Heart right ventricle (tissue), 16 donors: ENCODE results near the gene ANXA6. TPM values are rescaled to one million over a fixed set of nuclear protein-coding genes. Genes with fewer than 3 reads are reported as not detected.
A peak's percentile ranks its signal among the peaks of the same experiment; 100 is the strongest.

ENCODE experiments used
- ATAC-seq, 8 donors: fragments of 200-7000 bp; cut with Tn5 transposase; one replicate each; pipeline ENCODE4 v1.9.1; 2020; ENCODE audit warnings: mild to moderate bottlenecking in 8 of 8, moderate library complexity in 8 of 8, moderate number of reproducible peaks in 1 of 8
- DNase-seq, 2 donors: peaks; one replicate each; pipeline ENCODE4 v3.0.0-alpha.2; 2020
- H3K27ac ChIP-seq, 10 donors: fragments of 200-600 bp; sonication (generic) in 2 of 10; one replicate each; pipeline versions ENCODE4 v1.5.0 to v1.8.0; 2020 to 2022; ENCODE audit warnings: mild to moderate bottlenecking in 3 of 10
- H3K27me3 ChIP-seq, 7 donors: fragments of 200-600 bp; one replicate each; pipeline ENCODE4 v1.8.0; 2021 to 2022; ENCODE audit warnings: mild to moderate bottlenecking in 2 of 7
- H3K36me3 ChIP-seq, 9 donors: fragments of 200-600 bp; sonication (generic) in 1 of 9; one replicate each; pipeline versions ENCODE4 v1.5.0 to v1.8.0; 2020 to 2022; ENCODE audit warnings: mild to moderate bottlenecking in 2 of 9
- H3K4me1 ChIP-seq, 9 donors: fragments of 200-600 bp; sonication (generic) in 1 of 9; one replicate each; pipeline versions ENCODE4 v1.5.0 to v1.8.0; 2020 to 2022; ENCODE audit warnings: mild to moderate bottlenecking in 4 of 9
- H3K4me3 ChIP-seq, 10 donors: fragments of 200-600 bp; sonication (generic) in 2 of 10; one replicate each; pipeline versions ENCODE4 v1.5.0 to v1.8.0; 2020 to 2022; ENCODE audit warnings: mild to moderate bottlenecking in 7 of 10, moderate library complexity in 2 of 10
- H3K9me3 ChIP-seq, 11 donors: fragments of 200-600 bp in 10 of 11; sonication (generic) in 2 of 11; one replicate each; pipeline versions ENCODE4 v1.5.0 to v1.8.0; 2013 to 2022; ENCODE audit warnings: mild to moderate bottlenecking in 2 of 11, control low read depth in 1 of 11, moderate library complexity in 1 of 11
- CTCF ChIP-seq, 9 donors: fragments of 200-600 bp; sonication (generic) in 2 of 9; IDR thresholded peaks; one replicate each; pipeline versions ENCODE4 v1.5.0 to v1.8.0; 2021 to 2022; ENCODE audit warnings: antibody characterized with exemption in 9 of 9, mild to moderate bottlenecking in 5 of 9, moderate library complexity in 1 of 9
- WGBS, 2 donors: extraction: QIAGEN DNeasy Blood & Tissue Kit; methylation state at CpG; one replicate each; pipeline ENCODE4 v1.1.7; 2013; ENCODE audit warnings: inconsistent platforms in 1 of 2; 5-methylcytosine and 5-hydroxymethylcytosine counted together
- intact Hi-C, 10 donors: fragments of 100-400 bp; cut with DNase I; formaldehyde crosslinking; loops; one replicate each; pipeline versions ENCODE4 v1.11.1 to v1.14.2; 2022
- polyA plus RNA-seq, 2 donors: library from polyadenylated mRNA; stranded (reverse); fragments of 200-250 nt; gene quantifications; one replicate each; pipeline ENCODE4 v1.2.3, GENCODE V29; 2013
- total RNA-seq, 10 donors: library from RNA; stranded (reverse); fragmentation: NEBNext Ultra II Directional in 3 of 10; extraction: Animal tissue kit (Norgen Biotek cat#: 25700) in 3 of 10; gene quantifications; one replicate each; pipeline versions ENCODE4 v1.2.1 to v1.2.4, GENCODE V29; 2021 to 2023
- donor health status: Arrhythmogenic right ventricular cardiomyopathy.
- donor health status: ischemic (EF 13 %, LVEDD 7.1; RV severe dilation, severe dysfunction).
- donor health status: healthy with polysubstance abuse.
- donor health status: DM: no; HTN: yes; CAD: no.
- donor health status: DM: no; HTN: no; CAD: no.
- donor health status: ischemic (EF 25% LVEDD 6.9; RV normal size, moderate dysfunction).
- donor health status: ischemic (EF 25% LVEDD 5.7; RV mildly dilated, moderate dysfunction).
- donor health status: healthy.
- donor health status: DM: yes; HTN: yes; CAD: no.
- donor health status: Ischemic cardiomyopathy.
- donor health status: ischemic (EF 35%, LVEDD 5.7; RV mildly dilated, moderate dysfunction).
- donor health status: nonischemic (EF 11% LVEDD 7.7; RV severe dilation, severe dysfunction).
- donor health status: DM: yes; HTN: yes; CAD: no.
- donor health status: PGD.
- donor health status: ischemic (EF 29% LVEDD 5.4; RV normal size, mild dysfunction).
- donor health status: nonischemic (EF 23%, LVEDD 6.1; RV moderate dilation, normal function).

Gene ANXA6
- total and polyA plus RNA-seq, 12 donors = 137 to 275 (median 218) TPM

DNA sequence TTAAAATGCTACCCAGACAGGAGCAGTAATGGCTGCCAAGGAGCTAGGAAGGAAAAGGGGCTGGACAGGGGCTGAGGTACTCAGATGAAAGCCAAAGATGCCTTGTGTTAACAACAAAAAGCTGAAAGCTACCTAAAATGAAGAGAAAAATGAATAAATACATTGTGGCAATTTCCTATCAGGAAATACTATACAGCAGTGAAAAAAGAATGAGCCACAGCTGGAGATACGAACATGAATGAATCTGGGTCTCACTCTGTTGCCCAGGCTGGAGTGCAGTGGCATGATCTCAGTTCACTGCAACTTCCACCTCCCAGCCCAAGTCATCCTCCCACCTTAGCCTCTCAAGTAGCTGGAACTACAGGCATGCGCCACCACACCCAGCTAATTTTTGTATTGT is 83.0 kb downstream of the ANXA6 start:
- ATAC-seq (no peak), DNase-seq (no peak)
- Histone ChIP-seq H3K9me3 (no peaks in the 10 kb centered on the region), H3K36me3 (peaks cover 0 to 61% (median 0%) of the 10 kb centered on the region in 9 donors), H3K27ac (no peak overlapping the region), H3K27me3 (no peaks in the 10 kb centered on the region), H3K4me1 (peaks cover 14 to 80% (median 76%) of the 10 kb centered on the region in 9 donors), H3K4me3 (no peak overlapping the region)
- 96 to 100% methylated on average over 2 of the region's 2 CpGs for WGBS, 2 donors
- intact Hi-C loops = no loop called here
- no peak for TF ChIP-seq CTCF (IDR thresholded peaks at IDR 0.05)

- TF ChIP-seq CTCF (IDR thresholded peaks at IDR 0.05) = no peak
- 97 to 99% methylated on average over 2 of the region's 2 CpGs for WGBS, 2 donors
- ATAC-seq (no peak), DNase-seq (no peak)
- Histone ChIP-seq H3K27ac (peak overlapping the region in 2 of 10 donors; percentile 51 to 89), H3K36me3 (peaks cover 0 to 55% (median 0%) of the 10 kb centered on the region in 9 donors), H3K27me3 (no peaks in the 10 kb centered on the region), H3K4me1 (peaks cover 23 to 80% (median 76%) of the 10 kb centered on the region in 9 donors), H3K4me3 (no peak overlapping the region), H3K9me3 (no peaks in the 10 kb centered on the region)
- intact Hi-C loops = no loop called here
Observed at GRCh38 chr5:151073280-151073679, 84.3 kb downstream of the ANXA6 start.

GRCh38 chr5:151072630-151073025 is 85.0 kb downstream of the ANXA6 start:
- peaks cover 29 to 80% (median 76%) of the 10 kb centered on the region in 9 donors for H3K4me1 ChIP-seq
- WGBS, 2 donors = 70 to 78% methylated on average over 5 of the region's 5 CpGs

GRCh38 chr5:151071848-151072629 is 85.5 kb downstream of the ANXA6 start:
- intact Hi-C loops = no loop called here
- Histone ChIP-seq H3K4me3 (no peak overlapping the region), H3K27ac (peak overlapping the region in 9 of 10 donors; percentile 3 to 89 (median 17)), H3K27me3 (no peaks in the 10 kb centered on the region), H3K4me1 (peaks cover 32 to 81% (median 76%) of the 10 kb centered on the region in 9 donors), H3K36me3 (peaks cover 0 to 59% (median 0%) of the 10 kb centered on the region in 9 donors), H3K9me3 (no peaks in the 10 kb centered on the region)
- 85 to 88% methylated on average over 10 of the region's 10 CpGs for WGBS, 2 donors
- ATAC-seq = peak in 1 of 8 donors; percentile 16
- no peak for DNase-seq
- no peak for TF ChIP-seq CTCF (IDR thresholded peaks at IDR 0.05)

More at GRCh38 chr5:151072630-151073025, 85.0 kb downstream of the ANXA6 start:
- Histone ChIP-seq H3K4me3 (no peak overlapping the region), H3K27ac (peak overlapping the region in 9 of 10 donors; percentile 3 to 89 (median 17)), H3K36me3 (peaks cover 0 to 58% (median 0%) of the 10 kb centered on the region in 9 donors), H3K9me3 (no peaks in the 10 kb centered on the region), H3K27me3 (no peaks in the 10 kb centered on the region)
- ATAC-seq (no peak), DNase-seq (no peak)
- TF ChIP-seq CTCF (IDR thresholded peaks at IDR 0.05) = no peak
- intact Hi-C loops = no loop called here
